HCT116 (cell line): Measurements from ENCODE around the gene RIMBP2. TPM values are rescaled to one million over a fixed set of nuclear protein-coding genes. Genes with fewer than 3 reads are reported as not detected.

ENCODE experiments used
- ATAC-seq: fragments of 200-7000 bp; cut with Tn5 transposase; 2 replicates; pipeline ENCODE4 v1.9.1; 2020; ENCODE audit warnings: mild to moderate bottlenecking, moderate library complexity
- BruUV-seq: library from RNA; stranded (reverse); fragments of 400-500 nt; replicated peaks from 2 replicates; lab custom pipeline; 2021; lab: Mats Ljungman, UMichigan
- CTCF ChIA-PET: fragments of 300-600 bp; sonication (Branson Sonifier 250); formaldehyde crosslinking; loops from one replicate; lab custom pipeline; 2021; ENCODE audit warnings: antibody characterized with exemption; lab: Charles Lee
- POLR2A ChIA-PET: fragments of 300-600, 350-600 bp; sonication (Branson Sonifier 250); formaldehyde crosslinking; loops from one replicate; lab custom pipeline; 2021; ENCODE audit warnings: antibody characterized with exemption; lab: Charles Lee
- RAD21 ChIA-PET, 2 experiments: fragments of 300-600 bp; sonication (Branson Sonifier 250); formaldehyde crosslinking; loops; one replicate each; lab custom pipeline; 2023; ENCODE audit warnings: low total read pairs in 2 of 2; ENCODE audit not compliant: uncharacterized antibody in 2 of 2, unreplicated experiment in 2 of 2, low non-redundant PET in 1 of 2; lab: Charles Lee
- DNase-seq: peaks from one replicate; pipeline ENCODE4 v3.0.0-alpha.2; 2010; ENCODE audit warnings: low read depth, low spot score
- H2AFZ ChIP-seq: fragments of 200-600 bp; shearing (Covaris generic), sonication (generic); 2 replicates; pipeline ENCODE4 v1.6.1; 2017; ENCODE audit warnings: low read depth, mixed run types, mixed read lengths, antibody characterized with exemption, low read length; ENCODE audit not compliant: poor library complexity, severe bottlenecking
- H3K27ac ChIP-seq: 2 replicates; pipeline ENCODE4 v1.5.1; 2012; ENCODE audit warnings: low read depth, low read length
- H3K27me3 ChIP-seq: fragments of 200-600 bp; sonication (generic); 2 replicates; pipeline ENCODE4 v1.6.1; 2016; ENCODE audit warnings: mixed run types, low read length, mixed read lengths; ENCODE audit not compliant: insufficient read depth
- H3K36me3 ChIP-seq, 2 experiments: fragments of 200-500 bp in 1 of 2; fragments of 200-600 bp in 1 of 2; sonication (Bioruptor generic) in 1 of 2; sonication (generic) in 1 of 2; 2 replicates each; pipeline versions ENCODE4 v1.5.1 to v1.6.1; 2014 to 2016; ENCODE audit warnings: low read length in 2 of 2, inconsistent platforms in 1 of 2, mixed read lengths in 1 of 2, mixed run types in 1 of 2; ENCODE audit not compliant: insufficient read depth in 2 of 2, control insufficient read depth in 1 of 2
- H3K4me1 ChIP-seq, 2 experiments: fragments of 200-600 bp in 1 of 2; sonication (generic) in 1 of 2; 2 replicates each; pipeline versions ENCODE4 v1.5.1 to v1.6.1; 2012 to 2017; ENCODE audit warnings: low read length in 2 of 2, inconsistent platforms in 1 of 2, mild to moderate bottlenecking in 1 of 2, mixed read lengths in 1 of 2, mixed run types in 1 of 2, moderate library complexity in 1 of 2; ENCODE audit not compliant: insufficient read depth in 2 of 2, control insufficient read depth in 1 of 2
- H3K4me2 ChIP-seq: fragments of 200-600 bp; sonication (generic); 2 replicates; pipeline ENCODE4 v1.6.1; 2017; ENCODE audit warnings: mixed run types, low read length, mixed read lengths
- H3K4me3 ChIP-seq, 2 experiments: fragments of 200-600 bp in 1 of 2; sonication (generic) in 1 of 2; replicated peaks in 1 of 2; 2 replicates each; pipeline ENCODE4 v1.5.1; 2011 to 2016; ENCODE audit warnings: low read length in 2 of 2, control low read depth in 1 of 2, low read depth in 1 of 2, mild to moderate bottlenecking in 1 of 2, mixed read lengths in 1 of 2, mixed run types in 1 of 2
- H3K79me2 ChIP-seq: fragments of 200-600 bp; sonication (generic); 2 replicates; pipeline ENCODE4 v1.6.1; 2017; ENCODE audit warnings: mild to moderate bottlenecking, mixed run types, low read length, moderate library complexity, mixed read lengths; ENCODE audit not compliant: insufficient read depth
- H3K9ac ChIP-seq: fragments of 200-600 bp; sonication (generic); 2 replicates; pipeline ENCODE4 v1.6.1; 2016; ENCODE audit warnings: low read length, mixed read lengths
- H3K9me2 ChIP-seq: fragments of 200-600 bp; sonication (generic), shearing (Covaris generic); 2 replicates; pipeline ENCODE4 v1.6.1; 2017; ENCODE audit warnings: mixed run types, mild to moderate bottlenecking, moderate library complexity; ENCODE audit not compliant: insufficient read depth
- H3K9me3 ChIP-seq, 2 experiments: fragments of 200-500 bp in 1 of 2; fragments of 200-600 bp in 1 of 2; sonication (Bioruptor generic) in 1 of 2; sonication (generic) in 1 of 2; 2 replicates each; pipeline ENCODE4 v1.6.1; 2014 to 2017; ENCODE audit warnings: low read length in 2 of 2, mixed read lengths in 2 of 2, inconsistent platforms in 1 of 2, low read depth in 1 of 2, mild to moderate bottlenecking in 1 of 2, mixed run types in 1 of 2, moderate library complexity in 1 of 2; ENCODE audit not compliant: control insufficient read depth in 1 of 2, insufficient read depth in 1 of 2
- H4K20me1 ChIP-seq: fragments of 200-600 bp; sonication (generic), shearing (Covaris generic); 2 replicates; pipeline ENCODE4 v1.6.1; 2017; ENCODE audit warnings: mixed run types, mild to moderate bottlenecking, moderate library complexity; ENCODE audit not compliant: insufficient read depth
- EZH2 ChIP-seq: fragments of 200-600 bp; sonication (generic); IDR thresholded peaks from 2 replicates; pipeline ENCODE4 v1.6.1; 2017; ENCODE audit warnings: antibody characterized with exemption, mixed run types
- TCF7L2 ChIP-seq: IDR thresholded peaks from 2 replicates; pipeline ENCODE4 v1.7.0; 2011; ENCODE audit warnings: borderline replicate concordance, inconsistent platforms; ENCODE audit not compliant: insufficient read depth, insufficient read length; ENCODE audit errors: extremely low read depth
- intact Hi-C: fragments of 100-400 bp; cut with micrococcal nuclease; formaldehyde crosslinking; loops from 2 replicates; pipeline ENCODE4 v1.10.0; 2022
- total RNA-seq: library from RNA; stranded (reverse); gene quantifications from one replicate; pipeline ENCODE4 v1.2.1, GENCODE V29; 2021; ENCODE audit not compliant: unreplicated experiment
- TF ChIP-seq, protein P1 (sequence below), 3 experiments: fragments of 200-600 bp in 1 of 3; sonication (generic) in 1 of 3; IDR thresholded peaks in 2 of 3; conservative IDR thresholded peaks in 1 of 3; 2 replicates each; pipeline ENCODE4 v1.5.1; 2012 to 2017; ENCODE audit warnings: low read depth in 2 of 3, low read length in 2 of 3, antibody characterized with exemption in 1 of 3, borderline replicate concordance in 1 of 3, control low read depth in 1 of 3, mild to moderate bottlenecking in 1 of 3, mixed read lengths in 1 of 3, mixed run types in 1 of 3, moderate library complexity in 1 of 3; ENCODE audit not compliant: insufficient read depth in 1 of 3
- TF ChIP-seq, protein P2 (sequence below): IDR thresholded peaks from 2 replicates; pipeline ENCODE4 v1.6.1; 2011; ENCODE audit warnings: mild to moderate bottlenecking, low read length, moderate library complexity; ENCODE audit not compliant: insufficient replicate concordance; ENCODE audit errors: extremely low read depth

RIMBP2 gene
- total RNA-seq, 1 experiment from 2014 or later: not detected

DNA sequence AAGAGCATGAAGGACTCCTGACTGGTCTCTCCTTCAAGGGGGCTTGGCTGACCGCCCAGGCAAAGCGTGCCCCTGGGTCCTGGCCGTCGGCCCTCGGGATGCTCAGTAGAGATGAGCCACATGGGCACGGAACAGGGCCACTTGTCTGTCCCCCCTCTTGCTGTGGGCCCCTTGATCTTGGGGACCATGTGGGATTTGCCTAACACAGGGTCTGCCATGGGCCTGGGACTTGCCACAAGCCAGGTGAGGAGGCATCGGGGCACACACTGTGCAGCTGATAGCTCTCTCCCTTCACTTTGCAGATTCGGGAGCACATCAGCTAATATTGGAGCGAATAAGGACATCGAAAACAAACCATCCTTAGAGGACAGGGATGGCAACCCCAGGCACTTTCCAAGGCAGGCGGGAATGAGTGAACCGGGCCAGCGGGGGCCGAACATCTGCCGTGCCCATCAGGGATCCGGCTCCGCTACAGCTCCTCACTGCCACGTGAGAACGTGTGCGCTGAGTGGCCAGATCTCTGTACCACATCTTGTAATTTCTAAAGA lies 290.3 kb downstream of the RIMBP2 start:
- H3K36me3 ChIP-seq: no peaks in the 10 kb centered on the region
- no peak overlapping the region for H3K4me3 ChIP-seq
- RAD21 ChIA-PET: no interaction called here
- no peaks in the 10 kb centered on the region for H3K79me2 ChIP-seq
- no TSS peak for BruUV-seq
- no peaks in the 10 kb centered on the region for H3K9me3 ChIP-seq
- no peak overlapping the region for H3K9ac ChIP-seq
- TF ChIP-seq, protein P1, sequence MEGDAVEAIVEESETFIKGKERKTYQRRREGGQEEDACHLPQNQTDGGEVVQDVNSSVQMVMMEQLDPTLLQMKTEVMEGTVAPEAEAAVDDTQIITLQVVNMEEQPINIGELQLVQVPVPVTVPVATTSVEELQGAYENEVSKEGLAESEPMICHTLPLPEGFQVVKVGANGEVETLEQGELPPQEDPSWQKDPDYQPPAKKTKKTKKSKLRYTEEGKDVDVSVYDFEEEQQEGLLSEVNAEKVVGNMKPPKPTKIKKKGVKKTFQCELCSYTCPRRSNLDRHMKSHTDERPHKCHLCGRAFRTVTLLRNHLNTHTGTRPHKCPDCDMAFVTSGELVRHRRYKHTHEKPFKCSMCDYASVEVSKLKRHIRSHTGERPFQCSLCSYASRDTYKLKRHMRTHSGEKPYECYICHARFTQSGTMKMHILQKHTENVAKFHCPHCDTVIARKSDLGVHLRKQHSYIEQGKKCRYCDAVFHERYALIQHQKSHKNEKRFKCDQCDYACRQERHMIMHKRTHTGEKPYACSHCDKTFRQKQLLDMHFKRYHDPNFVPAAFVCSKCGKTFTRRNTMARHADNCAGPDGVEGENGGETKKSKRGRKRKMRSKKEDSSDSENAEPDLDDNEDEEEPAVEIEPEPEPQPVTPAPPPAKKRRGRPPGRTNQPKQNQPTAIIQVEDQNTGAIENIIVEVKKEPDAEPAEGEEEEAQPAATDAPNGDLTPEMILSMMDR (IDR thresholded peaks at IDR 0.05 in 2 of 3, conservative IDR thresholded peaks at IDR 0.05 in 1 of 3; ENCODE audit: borderline replicate concordance in 1 of 3, insufficient read depth in 1 of 3, low read depth in 2 of 3, low read length in 2 of 3): no peak
- H3K9me2 ChIP-seq: no peaks in the 10 kb centered on the region
- no peak for ATAC-seq
- no peaks in the 10 kb centered on the region for H3K4me1 ChIP-seq
- H3K4me2 ChIP-seq: no peak overlapping the region
- POLR2A ChIA-PET: no interaction called here
- intact Hi-C loops: no loop called here
- CTCF ChIA-PET: no interaction called here
- H3K27me3 ChIP-seq: 0 out of 2 replicates have a peak, but pooled peaks cover 3% of the 10 kb centered on the region
- DNase-seq: no peak
- no peak overlapping the region for H2AFZ ChIP-seq
- H3K27ac ChIP-seq: no peak overlapping the region
- no peaks in the 10 kb centered on the region for H4K20me1 ChIP-seq

DNA sequence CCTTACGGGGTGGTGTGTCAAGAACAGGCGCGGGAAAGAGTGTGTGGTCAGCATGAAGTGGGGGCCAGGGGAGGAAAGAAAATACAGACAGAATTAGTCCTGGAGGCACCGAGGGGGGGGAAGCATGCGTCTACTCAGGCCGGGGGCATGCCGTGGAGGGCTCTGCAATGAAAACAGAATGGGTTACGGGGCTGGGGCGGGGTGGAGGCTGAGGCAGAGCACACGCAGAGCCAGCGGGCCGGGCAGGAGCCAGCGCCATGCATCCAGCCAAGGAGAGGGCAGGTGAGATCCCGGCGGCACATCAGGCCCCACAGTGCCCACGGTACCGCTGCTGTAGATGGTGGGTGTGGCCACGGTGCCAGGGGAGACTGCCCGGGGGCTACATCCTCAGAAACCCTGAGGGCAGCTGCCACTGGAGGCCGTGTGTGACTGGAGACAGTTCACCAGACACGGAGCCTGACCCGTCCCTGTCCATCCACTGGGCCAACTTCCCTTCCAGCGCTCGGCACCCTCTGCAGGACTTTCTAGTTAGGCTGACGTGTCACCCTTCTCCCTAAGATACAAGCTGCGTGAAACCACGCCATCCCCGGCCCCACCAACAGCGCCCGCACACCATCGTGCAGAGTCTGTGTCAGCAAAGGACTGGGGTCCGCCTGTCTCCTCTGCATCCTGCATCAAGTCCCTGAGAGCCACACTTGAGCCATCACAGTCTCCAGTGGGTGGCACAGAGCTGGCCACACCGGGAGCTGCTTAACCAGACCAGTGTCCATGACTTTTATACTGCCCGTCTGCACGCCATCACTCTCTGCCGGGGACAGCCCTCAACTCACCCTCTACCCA lies 291.0 kb downstream of the RIMBP2 start:
- no peak for TF ChIP-seq TCF7L2
- TF ChIP-seq, protein P2, sequence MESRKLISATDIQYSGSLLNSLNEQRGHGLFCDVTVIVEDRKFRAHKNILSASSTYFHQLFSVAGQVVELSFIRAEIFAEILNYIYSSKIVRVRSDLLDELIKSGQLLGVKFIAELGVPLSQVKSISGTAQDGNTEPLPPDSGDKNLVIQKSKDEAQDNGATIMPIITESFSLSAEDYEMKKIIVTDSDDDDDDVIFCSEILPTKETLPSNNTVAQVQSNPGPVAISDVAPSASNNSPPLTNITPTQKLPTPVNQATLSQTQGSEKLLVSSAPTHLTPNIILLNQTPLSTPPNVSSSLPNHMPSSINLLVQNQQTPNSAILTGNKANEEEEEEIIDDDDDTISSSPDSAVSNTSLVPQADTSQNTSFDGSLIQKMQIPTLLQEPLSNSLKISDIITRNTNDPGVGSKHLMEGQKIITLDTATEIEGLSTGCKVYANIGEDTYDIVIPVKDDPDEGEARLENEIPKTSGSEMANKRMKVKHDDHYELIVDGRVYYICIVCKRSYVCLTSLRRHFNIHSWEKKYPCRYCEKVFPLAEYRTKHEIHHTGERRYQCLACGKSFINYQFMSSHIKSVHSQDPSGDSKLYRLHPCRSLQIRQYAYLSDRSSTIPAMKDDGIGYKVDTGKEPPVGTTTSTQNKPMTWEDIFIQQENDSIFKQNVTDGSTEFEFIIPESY: no peak
- TF ChIP-seq EZH2: no peak
- Histone ChIP-seq H3K9ac (no peak overlapping the region), H3K9me3 (no peaks in the 10 kb centered on the region), H2AFZ (no peak overlapping the region), H4K20me1 (no peaks in the 10 kb centered on the region), H3K4me3 (no peak overlapping the region), H3K4me2 (no peak overlapping the region), H3K27me3 (peaks cover 5% of the 10 kb centered on the region; the same call in 1 of the 2 replicates), H3K79me2 (no peaks in the 10 kb centered on the region), H3K9me2 (no peaks in the 10 kb centered on the region), H3K4me1 (no peaks in the 10 kb centered on the region), H3K36me3 (no peaks in the 10 kb centered on the region), H3K27ac (no peak overlapping the region)
- CTCF ChIA-PET: no interaction called here
- ATAC-seq (no peak), DNase-seq (no peak)
- no TSS peak for BruUV-seq
- intact Hi-C loops: no loop called here
- RAD21 ChIA-PET: no interaction called here
- POLR2A ChIA-PET: no interaction called here
